ENCODE data around the gene COMMD9.

DNA sequence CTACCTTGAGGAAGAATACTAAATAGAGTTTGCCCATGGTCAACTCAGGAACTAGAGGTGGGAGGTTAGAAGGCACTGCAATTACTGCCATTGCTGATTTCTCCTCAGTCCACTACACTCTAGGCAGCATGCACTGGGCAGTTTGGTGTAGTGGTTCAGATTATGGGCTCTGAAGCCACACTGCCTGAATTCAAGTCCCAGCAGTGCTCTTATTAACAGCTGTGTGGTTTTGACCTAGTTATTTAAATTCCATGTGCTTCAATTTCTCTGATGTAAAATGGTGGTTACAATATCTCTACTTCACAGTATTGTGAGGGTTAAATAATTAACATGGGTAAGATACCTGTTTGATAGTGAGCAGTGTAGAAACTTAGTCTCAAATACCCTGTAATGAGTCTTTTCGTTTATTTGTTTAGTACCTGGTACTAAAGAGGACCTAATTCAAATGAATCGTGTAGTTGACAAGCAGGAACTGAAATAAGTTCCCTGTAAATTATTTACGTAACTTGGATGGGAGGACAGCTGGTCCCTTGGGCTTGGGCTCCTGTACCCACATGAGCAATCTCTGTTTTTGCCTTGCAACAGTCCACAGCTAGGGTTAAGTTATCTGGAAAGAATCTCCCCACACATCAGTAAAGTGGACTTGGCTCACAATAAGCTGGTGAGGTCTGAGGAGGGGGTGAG, 24.7 kb upstream of the COMMD9 start:
- TF ChIP-seq, protein P1, sequence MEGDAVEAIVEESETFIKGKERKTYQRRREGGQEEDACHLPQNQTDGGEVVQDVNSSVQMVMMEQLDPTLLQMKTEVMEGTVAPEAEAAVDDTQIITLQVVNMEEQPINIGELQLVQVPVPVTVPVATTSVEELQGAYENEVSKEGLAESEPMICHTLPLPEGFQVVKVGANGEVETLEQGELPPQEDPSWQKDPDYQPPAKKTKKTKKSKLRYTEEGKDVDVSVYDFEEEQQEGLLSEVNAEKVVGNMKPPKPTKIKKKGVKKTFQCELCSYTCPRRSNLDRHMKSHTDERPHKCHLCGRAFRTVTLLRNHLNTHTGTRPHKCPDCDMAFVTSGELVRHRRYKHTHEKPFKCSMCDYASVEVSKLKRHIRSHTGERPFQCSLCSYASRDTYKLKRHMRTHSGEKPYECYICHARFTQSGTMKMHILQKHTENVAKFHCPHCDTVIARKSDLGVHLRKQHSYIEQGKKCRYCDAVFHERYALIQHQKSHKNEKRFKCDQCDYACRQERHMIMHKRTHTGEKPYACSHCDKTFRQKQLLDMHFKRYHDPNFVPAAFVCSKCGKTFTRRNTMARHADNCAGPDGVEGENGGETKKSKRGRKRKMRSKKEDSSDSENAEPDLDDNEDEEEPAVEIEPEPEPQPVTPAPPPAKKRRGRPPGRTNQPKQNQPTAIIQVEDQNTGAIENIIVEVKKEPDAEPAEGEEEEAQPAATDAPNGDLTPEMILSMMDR (IDR thresholded peaks at IDR 0.05): no peak
- no peak for TF ChIP-seq POLR2A (IDR thresholded peaks at IDR 0.05)

Data from testis (tissue), 2 donors.